GM12878 (cell line): Measurements from ENCODE around the gene TTLL10. TPM values are rescaled to one million over a fixed set of nuclear protein-coding genes. Genes with fewer than 3 reads are reported as not detected.

Experiments used
- ATAC-seq: fragments of 200-7000 bp; cut with Tn5 transposase; 3 replicates; pipeline ENCODE4 v1.9.1; 2020; ENCODE audit warnings: mild to moderate bottlenecking, moderate library complexity
- BruUV-seq: library from RNA; stranded (reverse); fragments of 400-500 nt; replicated peaks from 2 replicates; lab custom pipeline; 2021; lab: Mats Ljungman, UMichigan
- CTCF ChIA-PET: fragments of 300-600 bp; sonication (Branson Sonifier 250); formaldehyde crosslinking; extraction: SDS; loops from one replicate; lab custom pipeline; 2021; ENCODE audit warnings: inconsistent platforms; lab: Yijun Ruan, JAX
- POLR2A ChIA-PET: fragments of 350-600 bp; formaldehyde crosslinking; extraction: SDS; loops from one replicate; lab custom pipeline; 2021; ENCODE audit warnings: inconsistent platforms; lab: Charles Lee
- RAD21 ChIA-PET: fragments of 300-600 bp; sonication (Branson Sonifier 250); formaldehyde crosslinking; loops from one replicate; lab custom pipeline; 2023; ENCODE audit warnings: antibody characterized with exemption; ENCODE audit not compliant: unreplicated experiment; lab: Charles Lee
- SMC1A ChIA-PET: fragments of 300-600 bp; sonication (Branson Sonifier 250); formaldehyde crosslinking; loops from one replicate; lab custom pipeline; 2023; ENCODE audit not compliant: unreplicated experiment, uncharacterized antibody; lab: Charles Lee
- DNase-seq: peaks from one replicate; pipeline ENCODE4 v3.0.0-alpha.2; 2011; ENCODE audit warnings: low read depth, low spot score
- FAIRE-seq: peaks from 3 replicates; lab custom pipeline; 2011; peaks lifted over from hg19 to GRCh38; lab: Jason Lieb, UNC
- H2AFZ ChIP-seq: 2 replicates; pipeline ENCODE4 v1.6.0; 2011; ENCODE audit warnings: low read depth, low read length, control low read depth; ENCODE audit not compliant: control insufficient read depth
- H3K27ac ChIP-seq: 2 replicates; pipeline ENCODE4 v1.5.1; 2011; ENCODE audit warnings: control low read depth; ENCODE audit not compliant: control insufficient read depth, insufficient read depth
- H3K27me3 ChIP-seq, 2 experiments: replicated peaks in 1 of 2; 2 replicates each; pipeline versions ENCODE4 v1.6.0 to v1.6.1; 2011; ENCODE audit warnings: low read length in 1 of 2; ENCODE audit not compliant: control insufficient read depth in 2 of 2, insufficient read depth in 2 of 2
- H3K36me3 ChIP-seq, 2 experiments: 2 replicates each; pipeline ENCODE4 v1.5.1; 2011; ENCODE audit warnings: low read length in 1 of 2; ENCODE audit not compliant: control insufficient read depth in 2 of 2, insufficient read depth in 2 of 2
- H3K4me1 ChIP-seq: 2 replicates; pipeline ENCODE4 v1.6.1; 2011; ENCODE audit warnings: mild to moderate bottlenecking, low read length, moderate library complexity, mixed read lengths; ENCODE audit not compliant: control insufficient read depth, insufficient read depth
- H3K4me2 ChIP-seq: 2 replicates; pipeline ENCODE4 v1.6.0; 2011; ENCODE audit warnings: control low read depth; ENCODE audit not compliant: control insufficient read depth, insufficient read depth
- H3K4me3 ChIP-seq: fragments of 200-600 bp; sonication (generic); 2 replicates; pipeline ENCODE4 v1.5.1; 2016
- H3K79me2 ChIP-seq: 2 replicates; pipeline ENCODE4 v1.6.0; 2011; ENCODE audit warnings: low read length; ENCODE audit not compliant: control insufficient read depth, insufficient read depth
- H3K9ac ChIP-seq: 2 replicates; pipeline ENCODE4 v1.8.0; 2011; ENCODE audit warnings: low read length, control low read depth, mixed read lengths; ENCODE audit not compliant: control insufficient read depth, insufficient read depth
- H3K9me3 ChIP-seq: replicated peaks from 3 replicates; pipeline ENCODE4 v1.5.1; 2011; ENCODE audit warnings: mild to moderate bottlenecking, low read length; ENCODE audit not compliant: control insufficient read depth, insufficient read depth
- H4K20me1 ChIP-seq: 2 replicates; pipeline ENCODE4 v1.6.0; 2011; ENCODE audit not compliant: control insufficient read depth, insufficient read depth
- REST ChIP-seq: IDR thresholded peaks from 2 replicates; pipeline ENCODE4 v1.6.1; 2012; ENCODE audit warnings: mild to moderate bottlenecking, low read depth, low read length
- SREBF1 ChIP-seq: IDR thresholded peaks from 2 replicates; pipeline ENCODE4 v1.6.1; 2012; ENCODE audit warnings: mild to moderate bottlenecking, low read length
- WRNIP1 ChIP-seq: IDR thresholded peaks from 2 replicates; pipeline ENCODE4 v1.6.1; 2011; ENCODE audit warnings: low read depth, low read length, improper control_type of control experiment, borderline replicate concordance
- WGBS: methylation state at CpG from one replicate; pipeline ENCODE4 v1.1.6; 2016; ENCODE audit warnings: low lambda C conversion rate; ENCODE audit not compliant: insufficient replicate concordance, insufficient coverage; ENCODE audit errors: missing lambda C conversion rate; 5-methylcytosine and 5-hydroxymethylcytosine counted together
- in situ Hi-C: fragments of 300-500 bp; cut with MboI; formaldehyde crosslinking; loops from 9 replicates; pipeline ENCODE4 v1.14.3; 2018; ENCODE audit warnings: mixed read lengths
- intact Hi-C: fragments of 100-400 bp; cut with micrococcal nuclease; formaldehyde crosslinking; loops from one replicate; pipeline ENCODE4 v1.14.2; 2022; ENCODE audit not compliant: unreplicated experiment
- polyA plus RNA-seq, 11 experiments: library from polyadenylated mRNA; depleted of rRNA in 4 of 11; unstranded in 6 of 11; stranded (reverse) in 5 of 11; fragments of >200 nt; fragmentation: Nextera tagmentation in 4 of 11; fragmentation: Illumina TruSeq in 1 of 11; extraction: Ambion mirVana in 4 of 11; extraction: Trizol in 1 of 11; gene quantifications; 1 replicate in 1 of 11; 2 replicates in 10 of 11; pipeline versions ENCODE4 v1.2.1 to v1.2.3, GENCODE V29; 2011 to 2016; ENCODE audit warnings: inconsistent platforms in 2 of 11, missing spikeins in 2 of 11, low read depth in 1 of 11
- total RNA-seq, 4 experiments: library from RNA; depleted of rRNA in 3 of 4; stranded (reverse); fragments of >200 nt in 3 of 4; fragmentation: Illumina TruSeq in 1 of 4; extraction: Trizol in 1 of 4; gene quantifications; 2 replicates each; pipeline versions ENCODE4 v1.2.1 to v1.2.3, GENCODE V29; 2013 to 2021
- TF ChIP-seq, protein P1 (sequence below): IDR thresholded peaks from 2 replicates; pipeline ENCODE4 v1.6.1; 2012; ENCODE audit warnings: low read depth, low read length, improper control_type of control experiment
- TF ChIP-seq, protein P2 (sequence below): IDR thresholded peaks from 2 replicates; pipeline ENCODE4 v1.6.1; 2012; ENCODE audit warnings: improper control_type of control experiment, low read depth, low read length; ENCODE audit not compliant: insufficient replicate concordance

The TTLL10 gene
- total and polyA plus RNA-seq, 10 of the 15 experiments (the other 5 are each of a cell fraction or from before 2014, with no cell fraction given): not detected

- H4K20me1 ChIP-seq: no peaks in the 10 kb centered on the region
- H3K4me2 ChIP-seq: no peak overlapping the region
- H2AFZ ChIP-seq: no peak overlapping the region
- in situ Hi-C loops: no loop called here
- no peak overlapping the region for H3K4me3 ChIP-seq
- BruUV-seq: no TSS peak
- DNase-seq (no peak), ATAC-seq (no peak), FAIRE-seq (no peak)
- no peak overlapping the region for H3K9ac ChIP-seq
- peaks cover 0 to 1% of the 10 kb centered on the region in 2 experiments; a peak in 2 of 4 replicates for H3K36me3 ChIP-seq
- H3K9me3 ChIP-seq: no peaks in the 10 kb centered on the region
- peaks cover 0 to 8% of the 10 kb centered on the region in 2 experiments; a peak in 1 of 4 replicates for H3K27me3 ChIP-seq
- H3K27ac ChIP-seq: no peak overlapping the region
- POLR2A ChIA-PET: interaction anchor here (2.6 kb wide), 1 partner anchor 21 kb away, joined by 8 read pairs; the partner anchor contains the start of genes B3GALT6 and SDF4
- WGBS: 74% methylated on average over 28 of the region's 31 CpGs
- RAD21 ChIA-PET: interaction anchor here (1.0 kb wide), 2 partner anchors 23 to 39 kb away, joined by 3 read pairs; no protein-coding TSS in a partner anchor
- H3K79me2 ChIP-seq: no peaks in the 10 kb centered on the region
- intact Hi-C loops: no loop called here
- H3K4me1 ChIP-seq: peaks cover 56% of the 10 kb centered on the region
- CTCF ChIA-PET: no interaction called here
- SMC1A ChIA-PET: no interaction called here
- TF ChIP-seq, protein P1, sequence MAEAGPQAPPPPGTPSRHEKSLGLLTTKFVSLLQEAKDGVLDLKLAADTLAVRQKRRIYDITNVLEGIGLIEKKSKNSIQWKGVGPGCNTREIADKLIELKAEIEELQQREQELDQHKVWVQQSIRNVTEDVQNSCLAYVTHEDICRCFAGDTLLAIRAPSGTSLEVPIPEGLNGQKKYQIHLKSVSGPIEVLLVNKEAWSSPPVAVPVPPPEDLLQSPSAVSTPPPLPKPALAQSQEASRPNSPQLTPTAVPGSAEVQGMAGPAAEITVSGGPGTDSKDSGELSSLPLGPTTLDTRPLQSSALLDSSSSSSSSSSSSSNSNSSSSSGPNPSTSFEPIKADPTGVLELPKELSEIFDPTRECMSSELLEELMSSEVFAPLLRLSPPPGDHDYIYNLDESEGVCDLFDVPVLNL: no peak
- TF ChIP-seq WRNIP1 (no peak), SREBF1 (no peak), REST (no peak)
- TF ChIP-seq, protein P2, sequence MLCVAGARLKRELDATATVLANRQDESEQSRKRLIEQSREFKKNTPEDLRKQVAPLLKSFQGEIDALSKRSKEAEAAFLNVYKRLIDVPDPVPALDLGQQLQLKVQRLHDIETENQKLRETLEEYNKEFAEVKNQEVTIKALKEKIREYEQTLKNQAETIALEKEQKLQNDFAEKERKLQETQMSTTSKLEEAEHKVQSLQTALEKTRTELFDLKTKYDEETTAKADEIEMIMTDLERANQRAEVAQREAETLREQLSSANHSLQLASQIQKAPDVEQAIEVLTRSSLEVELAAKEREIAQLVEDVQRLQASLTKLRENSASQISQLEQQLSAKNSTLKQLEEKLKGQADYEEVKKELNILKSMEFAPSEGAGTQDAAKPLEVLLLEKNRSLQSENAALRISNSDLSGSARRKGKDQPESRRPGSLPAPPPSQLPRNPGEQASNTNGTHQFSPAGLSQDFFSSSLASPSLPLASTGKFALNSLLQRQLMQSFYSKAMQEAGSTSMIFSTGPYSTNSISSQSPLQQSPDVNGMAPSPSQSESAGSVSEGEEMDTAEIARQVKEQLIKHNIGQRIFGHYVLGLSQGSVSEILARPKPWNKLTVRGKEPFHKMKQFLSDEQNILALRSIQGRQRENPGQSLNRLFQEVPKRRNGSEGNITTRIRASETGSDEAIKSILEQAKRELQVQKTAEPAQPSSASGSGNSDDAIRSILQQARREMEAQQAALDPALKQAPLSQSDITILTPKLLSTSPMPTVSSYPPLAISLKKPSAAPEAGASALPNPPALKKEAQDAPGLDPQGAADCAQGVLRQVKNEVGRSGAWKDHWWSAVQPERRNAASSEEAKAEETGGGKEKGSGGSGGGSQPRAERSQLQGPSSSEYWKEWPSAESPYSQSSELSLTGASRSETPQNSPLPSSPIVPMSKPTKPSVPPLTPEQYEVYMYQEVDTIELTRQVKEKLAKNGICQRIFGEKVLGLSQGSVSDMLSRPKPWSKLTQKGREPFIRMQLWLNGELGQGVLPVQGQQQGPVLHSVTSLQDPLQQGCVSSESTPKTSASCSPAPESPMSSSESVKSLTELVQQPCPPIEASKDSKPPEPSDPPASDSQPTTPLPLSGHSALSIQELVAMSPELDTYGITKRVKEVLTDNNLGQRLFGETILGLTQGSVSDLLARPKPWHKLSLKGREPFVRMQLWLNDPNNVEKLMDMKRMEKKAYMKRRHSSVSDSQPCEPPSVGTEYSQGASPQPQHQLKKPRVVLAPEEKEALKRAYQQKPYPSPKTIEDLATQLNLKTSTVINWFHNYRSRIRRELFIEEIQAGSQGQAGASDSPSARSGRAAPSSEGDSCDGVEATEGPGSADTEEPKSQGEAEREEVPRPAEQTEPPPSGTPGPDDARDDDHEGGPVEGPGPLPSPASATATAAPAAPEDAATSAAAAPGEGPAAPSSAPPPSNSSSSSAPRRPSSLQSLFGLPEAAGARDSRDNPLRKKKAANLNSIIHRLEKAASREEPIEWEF: no peak
These were observed 37.3 kb downstream of the TTLL10 start for GRCh38 chr1:1210726-1211540.
